Measurements from ENCODE around the gene LRRC4. TPM values are rescaled to one million over a fixed set of nuclear protein-coding genes. Genes with fewer than 3 reads are reported as not detected.

Gene LRRC4
- total RNA-seq, 1 donor from 2014 or later = 13.9 TPM

- FAIRE-seq = no peak
- no peak for DNase-seq (ENCODE audit: low spot score in 2 of 2)
Observed at GRCh38 chr7:127986581-127987521, 44.4 kb downstream of the LRRC4 start.

- no peak for FAIRE-seq
- DNase-seq (ENCODE audit: low spot score in 2 of 2) = no peak
Observed at GRCh38 chr7:127983804-127984332, 47.4 kb downstream of the LRRC4 start.

- DNase-seq (ENCODE audit: low spot score in 2 of 2) = no peak
- FAIRE-seq = no peak
Observed at GRCh38 chr7:127981965-127982364, 49.3 kb downstream of the LRRC4 start.

- no peak for DNase-seq (ENCODE audit: low spot score in 2 of 2)
- FAIRE-seq = no peak
Observed at GRCh38 chr7:127980901-127981300, 50.3 kb downstream of the LRRC4 start.

GRCh38 chr7:127979728-127980126 is 51.5 kb downstream of the LRRC4 start:
- DNase-seq (ENCODE audit: low spot score in 2 of 2) (no peak), FAIRE-seq (no peak)

- FAIRE-seq (no peak), DNase-seq (ENCODE audit: low spot score in 2 of 2) (no peak)
Observed at GRCh38 chr7:127979113-127979727, 52.0 kb downstream of the LRRC4 start.

- no peak for DNase-seq (ENCODE audit: low spot score in 2 of 2)
- FAIRE-seq = no peak
Observed at GRCh38 chr7:127978421-127978820, 52.8 kb downstream of the LRRC4 start.

Other genes with a start within 250 kb of the LRRC4 start
- gene LEP, start 209.8 kb upstream of the LRRC4 start, total RNA-seq = not detected